ENCODE data around the gene CLRN1. TPM values are rescaled to one million over a fixed set of nuclear protein-coding genes. Genes with fewer than 3 reads are reported as not detected.

CLRN1 gene
- total RNA-seq, 4 donors from 2014 or later = not detected

DNA sequence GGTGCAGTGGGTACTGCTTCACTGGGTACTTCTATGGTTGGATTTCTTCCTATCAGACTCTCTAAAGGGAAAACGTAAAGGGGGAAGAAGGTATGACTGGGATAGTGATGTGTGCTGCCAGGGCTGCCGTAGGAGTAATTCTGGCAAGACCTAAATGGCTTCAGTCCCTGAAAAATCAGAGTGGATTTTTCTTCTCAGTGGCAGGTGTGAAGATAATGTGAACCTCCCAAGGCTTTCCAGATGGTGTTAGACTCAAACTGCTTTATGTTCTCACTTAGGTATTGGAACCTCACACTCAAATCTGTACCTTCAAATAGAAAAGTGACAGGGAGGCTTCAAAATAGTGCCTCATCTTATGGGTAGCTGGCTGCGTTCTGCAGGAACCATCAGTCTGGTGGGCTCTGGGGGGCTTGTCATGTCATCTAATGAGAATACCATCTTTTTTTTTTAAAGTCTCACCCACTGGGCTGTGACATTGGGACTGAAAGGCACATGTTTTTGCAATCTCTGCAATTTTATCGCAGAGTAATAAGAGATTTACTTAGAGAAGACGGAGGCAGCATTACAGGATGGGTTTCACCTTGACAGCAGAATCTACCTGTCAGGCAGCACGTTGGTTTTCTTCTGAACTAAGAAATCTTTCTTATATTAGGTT, 95.8 kb downstream of the CLRN1 start:
- H3K27me3 ChIP-seq = no peaks in the 10 kb centered on the region
- no peak for DNase-seq (ENCODE audit: extremely low spot score)
- 75% methylated on average over 6 of the region's 6 CpGs for WGBS
- H3K4me3 ChIP-seq = no peak overlapping the region
- no peaks in the 10 kb centered on the region for H3K9me3 ChIP-seq
- intact Hi-C loops (cut with DNase I) = no loop called here
- H3K27ac ChIP-seq (replicated peaks in 1 of 4) = no peak overlapping the region
- peaks cover 0 to 11% (median 5%) of the 10 kb centered on the region in 4 donors for H3K4me1 ChIP-seq
- TF ChIP-seq POLR2A (IDR thresholded peaks at IDR 0.05; ENCODE audit: low read depth) = no peak
- TF ChIP-seq EP300 (IDR thresholded peaks at IDR 0.05) = no peak
- TF ChIP-seq CTCF (IDR thresholded peaks at IDR 0.05) = no peak
- no peak for TF ChIP-seq POLR2AphosphoS5 (IDR thresholded peaks at IDR 0.05)
- H3K36me3 ChIP-seq = no peaks in the 10 kb centered on the region

Other genes with a start within 250 kb of the CLRN1 start
- 10 to 100 TPM; 27.8 to 55.8 (median 43.3) TPM for gene SIAH2, start 209.6 kb downstream of the CLRN1 start, total RNA-seq
- not detected for gene MINDY4B, start 67.3 kb downstream of the CLRN1 start, total RNA-seq
- under 1 TPM; 0.19 to 0.83 (median 0.41) TPM for gene MED12L, start 112.9 kb upstream of the CLRN1 start, total RNA-seq
- gene GPR171, start 230.5 kb upstream of the CLRN1 start, total RNA-seq = 1 to 10 TPM in 2 of 4 donors, under 1 TPM in 2; 0.46 to 3.7 (median 1.3) TPM

Data from esophagus muscularis mucosa (tissue), 4 donors.